Hypothalamus (tissue), 51 donors: ENCODE results near the gene ZSWIM3.

Experiments used
- DNase-seq, 51 donors: peaks; one replicate each; lab custom pipeline; 2025; lab: John Stamatoyannopoulos, UW

Gene ZSWIM3

DNA sequence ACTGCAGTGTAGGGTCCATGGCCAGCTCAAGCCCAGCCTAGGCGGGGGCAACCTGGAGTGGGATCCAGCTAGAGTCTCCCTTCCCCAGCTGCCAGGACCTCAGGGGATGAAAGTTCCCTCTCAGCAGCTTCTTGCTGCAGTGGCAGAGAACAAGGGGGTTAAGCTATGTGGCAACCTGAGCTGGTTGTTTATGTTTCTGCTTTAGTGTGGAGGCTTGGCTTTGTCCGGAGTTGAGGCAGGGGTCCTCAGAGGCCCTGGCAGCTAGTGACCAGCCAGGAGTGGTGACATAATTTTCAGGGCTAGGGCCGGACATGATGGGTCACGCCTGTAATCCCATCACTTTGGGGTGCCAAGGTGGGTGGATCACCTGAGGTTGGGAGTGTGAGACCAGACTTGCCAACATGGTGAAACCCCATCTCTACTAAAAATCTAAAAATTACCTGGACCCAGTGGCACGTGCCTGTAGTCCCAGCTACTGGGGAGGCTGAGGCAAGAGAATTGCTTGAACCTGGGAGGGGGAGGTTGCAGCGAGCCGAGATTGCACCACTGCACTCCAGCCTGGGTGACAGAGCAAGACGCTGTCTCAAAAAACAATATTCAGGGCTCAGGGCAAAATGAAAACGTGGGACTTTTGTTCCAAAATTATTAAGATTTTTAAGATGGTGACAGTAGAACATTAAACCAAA, 68.5 kb downstream of the ZSWIM3 start:
- no peak for DNase-seq

DNA sequence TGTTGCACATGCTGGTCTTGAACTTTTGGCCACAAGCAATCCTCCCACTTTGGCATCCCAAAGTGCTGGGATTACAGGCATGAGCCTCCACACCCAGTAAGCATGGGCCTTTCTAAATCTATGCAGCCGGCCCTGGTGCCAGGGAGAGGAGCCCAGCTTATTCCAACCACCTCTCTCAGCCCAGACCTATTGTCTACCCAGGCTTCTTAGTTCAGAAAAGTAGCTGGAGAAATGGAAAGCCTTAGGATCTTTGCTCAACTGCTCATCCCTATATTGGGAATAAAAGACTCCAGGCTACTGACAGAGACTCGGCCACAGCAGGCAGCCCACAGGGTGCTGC, 69.3 kb downstream of the ZSWIM3 start:
- no peak for DNase-seq

DNA sequence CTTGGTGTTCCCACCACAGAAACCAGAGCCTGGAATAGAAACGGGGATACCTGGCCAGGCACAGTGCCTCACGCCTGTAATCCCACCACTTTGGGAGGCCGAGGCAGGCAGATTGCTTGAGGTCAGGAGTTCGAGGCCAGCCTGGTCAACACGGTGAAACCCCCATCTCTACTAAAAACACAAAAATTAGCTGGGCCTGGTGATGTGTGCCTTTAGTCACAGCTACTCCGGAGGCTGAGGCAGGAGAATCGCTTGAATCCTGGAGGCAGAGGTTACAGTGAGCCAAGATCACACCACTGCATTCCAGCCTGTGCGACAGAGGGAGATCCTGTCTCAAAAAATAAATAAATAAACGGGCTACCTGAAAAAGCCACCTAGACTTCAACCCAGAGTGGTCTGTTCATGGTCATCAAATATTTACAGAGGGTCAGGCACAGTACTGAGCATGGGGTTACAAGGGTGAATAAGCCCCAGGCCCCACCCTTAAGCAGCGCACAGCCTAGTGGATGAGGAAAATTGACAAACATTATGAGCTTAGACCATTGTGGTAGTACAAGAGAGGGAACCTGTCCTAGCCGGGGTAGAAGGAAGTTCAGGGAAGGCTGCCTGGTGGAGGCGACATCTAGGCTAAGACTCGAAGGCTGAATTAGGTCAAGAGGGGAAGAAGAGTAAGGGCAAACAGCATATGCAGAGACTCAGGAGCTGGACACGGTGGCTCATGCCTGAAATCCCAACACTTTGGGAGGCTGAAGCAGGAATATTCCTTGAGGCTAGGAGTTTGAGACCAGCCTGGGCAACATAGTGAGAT, 69.9 kb downstream of the ZSWIM3 start:
- DNase-seq, result no peak
